HG03520 (cell line): ENCODE data around the gene CNTN4.

Experiments used
- ATAC-seq: cut with Tn5 transposase; IDR thresholded peaks from one replicate; pipeline ENCODE4 v1.9.1; 2021; ENCODE audit warnings: mild to moderate bottlenecking, moderate library complexity; ENCODE audit not compliant: unreplicated experiment

Gene CNTN4

DNA sequence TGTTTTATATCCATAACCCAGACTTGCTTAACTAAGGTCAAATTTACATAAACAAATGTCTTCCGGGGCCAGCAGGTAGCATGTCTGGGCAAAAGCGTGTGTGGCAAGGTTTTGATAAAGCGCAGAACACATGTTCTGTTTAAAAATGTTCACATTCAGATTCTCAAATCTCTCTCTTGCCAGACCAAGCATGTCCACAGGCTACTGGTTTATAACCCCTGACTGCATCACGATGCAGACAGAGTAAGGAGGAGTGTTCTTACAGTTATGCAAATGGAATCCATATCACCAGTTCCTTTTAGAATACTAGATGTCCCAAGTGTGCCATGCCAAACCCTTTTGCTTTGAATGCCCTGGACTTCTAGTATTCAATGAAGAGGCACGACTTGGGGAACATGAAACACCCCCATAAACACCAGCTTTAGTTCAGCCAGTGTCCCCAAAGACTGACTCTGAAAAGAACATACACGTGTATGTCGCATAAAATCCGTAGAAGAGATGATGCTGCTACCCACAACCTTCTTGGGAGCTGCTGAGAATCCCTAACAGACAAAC, 412.0 kb downstream of the CNTN4 start:
- ATAC-seq = no peak

DNA sequence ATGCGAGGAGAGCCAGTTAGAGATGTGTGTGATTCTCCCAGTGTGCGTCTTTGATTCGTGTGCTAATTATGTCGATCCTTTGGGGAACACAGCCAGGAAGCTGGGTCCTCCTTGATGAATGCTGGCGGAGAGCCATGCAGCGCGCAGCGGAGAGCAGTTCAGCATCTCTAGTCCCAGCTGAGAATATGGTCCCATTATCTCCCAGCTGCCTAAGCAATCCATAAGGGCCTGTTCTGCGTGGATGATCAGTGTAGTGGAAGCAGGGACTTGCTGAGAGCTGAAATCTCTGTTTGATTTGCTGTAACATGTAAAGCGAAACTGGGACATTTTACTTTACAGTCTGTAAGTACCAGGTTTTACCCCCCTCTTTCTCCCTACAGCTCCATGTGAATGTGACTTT, 412.7 kb downstream of the CNTN4 start:
- no peak for ATAC-seq

DNA sequence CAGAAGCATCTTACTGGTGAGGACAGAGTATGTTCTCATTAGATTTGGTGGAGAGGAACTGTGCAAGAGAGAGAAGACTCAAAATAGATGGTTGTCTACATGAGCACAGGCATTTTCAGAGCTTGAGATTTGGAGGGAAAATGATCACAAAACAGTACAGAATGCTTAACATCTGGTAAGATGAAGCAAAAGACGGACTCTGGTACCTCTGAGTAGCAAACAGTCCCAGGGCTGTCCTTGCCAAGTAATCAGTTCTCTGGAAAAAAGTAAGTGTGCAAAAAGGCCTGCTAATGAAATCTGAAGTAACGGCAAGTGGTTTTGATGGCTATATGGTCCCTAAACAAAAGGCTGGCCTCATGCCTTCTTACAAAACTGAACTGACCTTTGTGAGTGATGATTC, 414.2 kb downstream of the CNTN4 start:
- ATAC-seq = no peak

DNA sequence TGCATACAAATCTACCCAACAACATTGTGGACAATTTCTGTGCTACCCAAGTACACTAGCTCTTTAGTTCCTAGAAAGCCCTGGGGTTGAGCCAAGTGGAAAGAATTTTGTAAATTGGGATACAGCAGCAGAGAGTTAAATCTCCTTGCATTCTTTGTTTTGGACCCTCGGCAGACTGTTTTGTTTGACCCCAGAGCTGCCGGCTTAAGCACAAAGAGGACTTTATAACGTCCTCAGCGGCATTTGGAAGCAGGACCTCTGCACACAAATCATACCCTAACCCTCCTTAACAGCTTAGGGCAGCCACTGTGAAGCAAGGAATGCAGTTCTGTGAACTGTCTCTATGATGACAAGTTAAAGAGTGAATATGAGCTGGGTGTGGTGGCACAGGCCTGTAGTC, 415.3 kb downstream of the CNTN4 start:
- no peak for ATAC-seq

DNA sequence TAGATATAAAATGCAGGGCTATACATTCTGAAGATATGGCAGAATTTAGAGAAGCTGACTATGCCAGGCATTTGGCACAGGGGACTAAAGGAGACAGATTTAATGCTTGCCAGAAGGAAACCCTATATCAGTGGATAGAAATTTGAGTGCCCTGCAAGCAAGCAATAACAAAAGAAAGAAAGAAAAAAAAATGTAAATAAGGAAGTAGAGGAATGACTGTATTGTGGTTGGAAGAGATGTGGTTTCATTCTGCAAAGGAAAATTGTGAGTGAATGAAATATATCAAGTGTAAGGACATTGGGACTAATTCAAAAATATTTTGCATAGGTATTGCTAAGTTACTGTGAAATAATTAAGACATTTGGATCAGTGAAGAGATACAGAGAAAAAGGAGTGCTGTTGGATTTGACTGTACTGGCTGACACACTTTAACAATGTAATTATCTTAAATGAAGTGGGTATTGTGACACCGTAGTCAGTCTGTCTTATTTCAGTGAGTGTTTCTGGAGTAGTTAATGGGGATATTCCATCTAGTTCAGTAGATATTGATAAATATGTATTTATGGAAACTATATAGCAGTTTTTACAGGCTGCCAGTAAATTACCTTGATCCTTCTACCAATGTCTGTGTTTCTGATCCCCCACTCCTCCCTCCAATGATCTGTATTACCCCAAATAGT, 418.2 kb downstream of the CNTN4 start:
- peak; percentile 57 for ATAC-seq

DNA sequence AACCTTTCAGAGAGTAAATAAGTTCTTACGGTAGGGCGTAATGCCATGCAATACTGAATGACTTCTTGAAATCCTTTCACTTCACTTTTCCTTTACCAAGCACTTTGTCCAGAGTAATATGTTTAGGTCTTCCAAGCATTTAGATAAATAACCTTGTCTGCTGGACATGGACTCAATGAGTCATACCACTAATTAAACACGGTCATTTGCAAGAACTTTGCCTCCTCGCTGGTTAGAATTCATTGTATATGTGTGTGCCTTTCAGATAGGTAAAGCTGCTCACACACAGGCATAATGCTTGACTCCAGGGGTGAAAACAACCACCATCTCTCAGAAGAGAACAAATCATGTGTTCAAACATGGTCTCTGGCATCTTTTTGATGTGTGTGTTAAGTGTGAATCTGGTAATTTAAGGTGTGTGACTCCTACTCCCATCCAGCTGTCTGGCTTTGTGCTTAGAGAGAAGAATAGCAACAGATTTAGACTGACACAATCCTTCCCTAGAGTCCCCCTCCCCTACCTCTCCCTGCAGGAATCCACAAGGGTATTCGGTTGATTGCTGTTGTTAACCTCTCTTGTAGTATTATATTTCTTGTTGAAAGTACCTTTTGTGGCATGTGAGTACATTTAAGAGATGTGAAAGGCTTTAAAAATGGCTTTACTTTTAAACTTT, 419.0 kb downstream of the CNTN4 start:
- no peak for ATAC-seq

DNA sequence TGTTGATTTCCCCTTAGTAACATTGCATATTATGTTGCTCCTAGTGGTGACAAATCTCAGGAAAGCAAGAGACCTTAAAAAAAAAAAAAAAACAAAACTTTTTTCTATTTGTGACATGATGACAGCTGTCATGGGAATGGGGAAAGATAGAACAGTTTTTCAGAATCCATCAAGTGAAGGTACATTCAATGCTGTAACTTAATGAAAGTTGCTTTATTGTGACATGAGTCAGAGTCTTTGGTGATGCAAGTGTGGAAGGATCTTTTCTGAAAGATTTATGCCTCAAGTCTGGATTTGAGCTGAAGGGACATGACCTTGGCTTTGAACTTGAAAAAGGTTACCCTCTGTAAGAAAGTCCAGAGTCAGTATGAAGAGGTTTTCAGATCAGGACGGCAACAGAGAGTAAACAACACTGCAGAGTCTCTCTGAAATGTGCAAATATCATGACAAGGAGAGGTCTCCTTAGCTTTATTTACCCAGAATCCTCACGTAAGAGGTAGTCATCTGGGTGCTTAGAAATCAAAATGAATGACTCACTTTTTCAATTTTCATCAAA, 424.7 kb downstream of the CNTN4 start:
- no peak for ATAC-seq

DNA sequence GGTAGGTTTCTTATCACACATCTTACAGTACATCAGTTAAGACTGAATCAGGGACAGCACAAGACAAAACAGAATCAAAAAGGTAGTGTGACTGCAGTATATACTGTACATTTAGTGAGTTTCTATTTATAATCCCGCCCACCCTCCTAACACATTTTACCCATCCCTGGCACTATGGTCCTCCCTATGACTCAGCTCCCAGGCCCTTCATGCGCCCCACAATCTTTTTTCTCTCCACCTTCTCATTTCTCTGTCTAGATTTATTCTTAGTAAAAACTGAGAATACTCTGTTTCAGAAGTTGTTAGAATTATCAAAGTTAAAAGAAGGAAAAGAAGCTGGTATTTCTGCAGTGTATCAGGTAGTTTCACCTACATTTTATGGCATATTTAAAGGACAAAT, 427.3 kb downstream of the CNTN4 start:
- no peak for ATAC-seq

DNA sequence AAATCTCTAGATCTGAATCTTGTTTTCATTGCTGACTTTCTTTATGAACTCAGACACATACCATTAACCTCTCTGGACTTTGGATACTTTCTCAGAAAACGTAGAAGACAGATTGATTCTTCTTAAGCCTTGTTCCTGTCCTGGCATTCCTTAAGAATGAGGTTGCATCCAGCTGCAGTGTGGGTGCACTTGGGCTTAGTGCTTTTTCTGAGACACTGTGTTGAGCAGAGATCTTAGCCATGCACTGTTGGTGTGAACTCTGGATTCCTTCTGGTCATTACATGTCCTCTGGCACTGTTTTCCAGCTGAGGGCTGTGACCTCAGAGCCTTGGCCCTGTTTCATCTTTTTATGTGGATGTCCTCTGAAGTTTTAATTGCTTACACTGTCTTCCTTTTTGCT, 428.3 kb downstream of the CNTN4 start:
- peak; percentile 6 for ATAC-seq

DNA sequence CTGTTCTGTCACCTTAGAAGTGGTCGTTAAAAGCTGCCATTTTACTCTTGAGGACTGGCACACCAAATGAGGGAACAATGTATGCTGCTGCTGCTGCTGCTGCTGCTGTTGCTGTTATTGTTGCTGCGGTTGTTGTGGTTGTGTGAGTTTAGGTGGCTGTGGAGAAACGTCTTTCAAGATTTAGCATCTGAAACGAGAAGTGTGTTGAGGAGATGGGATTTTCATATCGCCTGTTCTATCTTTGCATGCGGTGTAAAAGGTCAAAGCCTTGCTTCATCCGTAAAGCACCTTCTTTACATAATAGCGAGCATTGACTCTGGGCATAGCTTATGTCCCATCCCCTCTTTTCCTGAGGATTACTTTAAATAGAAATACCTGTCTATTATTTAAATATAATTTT, 428.7 kb downstream of the CNTN4 start:
- ATAC-seq = peak; percentile 46

DNA sequence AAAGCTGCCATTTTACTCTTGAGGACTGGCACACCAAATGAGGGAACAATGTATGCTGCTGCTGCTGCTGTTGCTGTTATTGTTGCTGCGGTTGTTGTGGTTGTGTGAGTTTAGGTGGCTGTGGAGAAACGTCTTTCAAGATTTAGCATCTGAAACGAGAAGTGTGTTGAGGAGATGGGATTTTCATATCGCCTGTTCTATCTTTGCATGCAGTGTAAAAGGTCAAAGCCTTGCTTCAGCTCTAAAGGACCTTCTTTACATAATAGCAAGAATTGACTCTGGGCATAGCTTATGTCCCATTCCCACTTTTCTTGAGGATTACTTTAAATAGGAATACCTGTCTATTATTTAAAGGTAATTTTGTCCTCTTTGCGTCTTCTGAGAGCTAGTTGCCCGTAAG, 436.1 kb downstream of the CNTN4 start:
- peak; percentile 70 for ATAC-seq

DNA sequence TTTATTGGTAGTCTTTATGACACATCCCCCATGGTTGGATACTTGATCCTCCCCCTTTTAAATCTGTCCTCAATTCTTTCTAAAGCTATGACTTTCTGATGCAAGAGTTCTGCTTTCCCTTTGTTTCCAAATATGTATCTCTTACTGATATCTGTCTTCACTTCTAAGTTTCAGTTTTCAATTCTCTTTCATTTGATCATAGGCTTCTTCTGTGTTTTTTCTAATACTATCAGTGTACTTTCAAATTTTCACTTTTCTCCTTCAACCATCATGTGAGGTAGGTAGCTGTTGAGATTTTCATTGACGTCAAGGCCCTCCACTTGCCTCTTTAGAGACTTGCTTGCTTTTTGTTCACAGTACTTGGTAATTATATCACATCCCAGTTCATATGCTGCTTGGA, 436.5 kb downstream of the CNTN4 start:
- peak; percentile 53 for ATAC-seq

DNA sequence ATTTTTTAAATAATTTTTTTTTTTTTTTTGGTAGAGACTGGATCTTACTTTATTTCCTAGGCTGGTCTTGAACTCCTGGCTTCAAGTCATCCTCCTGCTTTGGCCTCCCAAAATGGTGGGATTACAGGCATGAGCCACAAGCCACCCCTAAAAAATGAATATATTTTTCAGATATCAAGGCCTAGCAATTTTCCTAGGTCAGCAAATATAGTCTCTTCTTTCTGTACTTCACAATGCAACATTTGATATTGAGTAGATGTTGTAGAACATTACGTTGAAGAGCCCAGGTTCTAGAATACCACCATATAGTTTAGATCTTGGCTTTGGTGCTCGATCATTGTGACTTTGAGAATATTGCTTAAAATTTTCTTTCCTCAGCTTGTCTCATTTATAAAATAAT, 437.9 kb downstream of the CNTN4 start:
- no peak for ATAC-seq

DNA sequence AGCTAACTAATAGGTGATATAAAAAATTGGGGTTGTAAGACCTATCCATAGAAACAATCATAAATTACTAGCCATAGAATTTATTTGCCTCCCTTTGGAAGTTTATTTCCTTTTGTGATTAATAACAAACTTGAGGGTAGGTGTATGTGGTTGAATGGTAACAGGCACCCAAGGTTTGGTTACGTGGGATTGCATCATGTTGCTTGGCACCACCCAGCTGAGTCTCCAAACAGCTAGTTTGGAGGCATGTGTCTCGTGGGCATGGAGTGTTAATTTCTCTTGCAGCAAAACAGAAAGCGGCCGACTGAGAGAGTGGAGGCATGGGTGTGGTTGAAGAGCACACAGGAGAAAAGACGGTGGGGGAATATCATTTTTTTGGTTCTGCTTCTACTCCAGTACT, 441.4 kb downstream of the CNTN4 start:
- no peak for ATAC-seq

DNA sequence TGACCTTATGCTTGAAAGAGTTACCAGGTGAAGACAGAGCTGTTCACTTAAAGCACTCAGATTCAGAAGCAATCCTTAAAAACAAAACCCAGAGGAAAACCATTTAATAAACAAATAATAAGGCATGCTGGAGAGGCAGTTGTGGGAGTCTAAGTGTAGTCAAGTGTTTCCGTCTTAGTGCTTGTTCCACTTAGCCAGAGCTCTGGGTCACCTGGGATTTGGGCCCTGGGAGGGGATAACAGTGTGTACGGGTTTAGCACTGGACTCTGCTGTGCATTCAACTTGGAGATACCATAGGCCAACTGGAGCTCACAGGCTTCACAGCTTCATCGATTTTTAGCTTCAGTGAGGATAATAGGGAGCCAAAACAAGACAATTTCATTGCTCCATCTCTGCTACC, 444.6 kb downstream of the CNTN4 start:
- ATAC-seq = no peak

DNA sequence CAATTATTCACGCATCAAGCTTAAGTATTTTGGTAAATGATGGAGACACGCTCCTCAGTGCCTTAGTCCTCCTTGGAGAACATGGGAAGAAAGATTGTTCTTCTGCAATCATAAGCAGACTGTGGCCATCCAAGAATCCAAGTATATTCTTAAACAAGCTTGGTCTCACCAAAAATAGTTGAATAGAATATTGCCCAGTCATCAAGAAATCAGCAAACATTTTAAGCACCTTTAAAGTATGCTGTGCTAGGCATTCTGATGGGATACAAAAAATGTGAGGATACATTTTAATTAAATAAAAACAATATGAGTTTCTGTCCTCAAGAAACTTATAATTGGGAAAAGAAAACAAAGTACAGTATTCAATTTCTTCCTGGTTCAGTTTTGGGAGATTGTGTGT, 445.5 kb downstream of the CNTN4 start:
- no peak for ATAC-seq

DNA sequence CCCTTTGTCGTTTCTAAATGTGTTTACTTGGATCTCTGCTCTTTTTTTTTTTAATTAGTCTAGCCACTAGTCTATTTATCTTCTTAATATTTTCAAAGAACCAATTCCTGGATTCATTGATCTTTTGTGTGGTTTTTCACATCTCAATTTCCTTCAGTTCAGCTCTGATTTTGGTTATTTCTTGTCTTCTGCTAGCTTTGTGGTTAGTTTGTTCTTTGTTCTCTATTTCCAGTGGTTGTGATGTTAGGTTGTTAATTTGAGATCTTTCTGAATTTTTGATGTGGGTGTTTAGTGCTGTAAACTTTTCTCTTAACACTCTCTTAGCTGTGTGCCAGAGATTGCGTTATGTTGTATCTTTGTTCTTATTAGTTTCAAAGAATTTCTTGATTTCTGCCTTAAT, 446.1 kb downstream of the CNTN4 start:
- no peak for ATAC-seq

DNA sequence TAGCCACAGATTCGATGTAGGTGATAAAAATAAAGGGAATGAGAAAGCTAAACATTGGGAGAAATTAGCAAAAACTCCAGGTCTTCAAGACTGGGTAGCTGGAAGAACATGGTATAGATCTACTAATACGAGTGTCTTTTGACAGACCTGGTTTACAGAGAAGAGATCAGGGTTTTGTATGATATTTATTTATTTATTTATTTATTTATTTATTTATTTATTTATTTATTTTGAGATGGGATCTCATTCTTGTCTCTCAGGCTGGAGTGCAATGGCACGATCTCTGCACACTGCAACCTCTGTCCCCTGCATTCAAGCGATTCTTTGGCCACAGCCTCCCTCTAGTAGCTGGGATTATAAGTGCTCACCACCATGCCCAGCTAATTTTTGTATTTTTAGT, 448.4 kb downstream of the CNTN4 start:
- no peak for ATAC-seq

DNA sequence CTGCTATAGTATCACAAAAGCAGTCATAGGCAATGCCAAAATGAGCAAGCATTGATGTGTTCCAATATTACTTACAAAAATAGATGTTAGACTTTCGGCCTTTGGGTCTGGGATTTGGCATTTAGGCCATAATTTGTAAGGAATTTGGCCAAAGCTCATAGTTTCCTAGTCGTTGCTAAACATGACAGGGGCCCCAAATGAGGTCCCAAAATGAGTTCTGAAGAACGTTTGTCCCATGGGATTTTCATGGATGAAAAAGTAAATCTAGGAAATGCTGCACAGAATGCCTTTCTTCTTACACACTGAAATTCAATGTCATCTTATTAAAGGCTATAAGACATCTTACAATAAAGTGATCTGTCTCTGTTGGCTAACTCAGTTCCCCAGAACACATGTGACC, 456.0 kb downstream of the CNTN4 start:
- no peak for ATAC-seq

DNA sequence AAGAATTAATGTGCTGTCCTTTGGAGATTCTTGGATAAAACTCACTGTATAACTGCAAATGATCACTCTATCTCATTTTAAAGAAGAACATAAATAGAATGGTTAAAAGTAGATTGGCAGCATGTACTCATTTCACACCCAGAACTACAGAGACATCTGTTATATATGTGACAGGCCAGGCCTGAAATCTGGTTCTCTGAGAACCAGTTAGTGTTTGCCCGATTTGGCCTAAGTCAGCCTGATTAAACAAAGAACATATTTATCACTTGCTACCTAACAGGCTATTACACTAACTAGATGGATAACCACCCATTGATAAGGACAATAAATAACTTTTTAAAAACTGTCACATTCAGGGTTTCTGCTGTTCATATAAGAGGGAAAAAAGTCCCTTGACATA, 460.1 kb downstream of the CNTN4 start:
- no peak for ATAC-seq

DNA sequence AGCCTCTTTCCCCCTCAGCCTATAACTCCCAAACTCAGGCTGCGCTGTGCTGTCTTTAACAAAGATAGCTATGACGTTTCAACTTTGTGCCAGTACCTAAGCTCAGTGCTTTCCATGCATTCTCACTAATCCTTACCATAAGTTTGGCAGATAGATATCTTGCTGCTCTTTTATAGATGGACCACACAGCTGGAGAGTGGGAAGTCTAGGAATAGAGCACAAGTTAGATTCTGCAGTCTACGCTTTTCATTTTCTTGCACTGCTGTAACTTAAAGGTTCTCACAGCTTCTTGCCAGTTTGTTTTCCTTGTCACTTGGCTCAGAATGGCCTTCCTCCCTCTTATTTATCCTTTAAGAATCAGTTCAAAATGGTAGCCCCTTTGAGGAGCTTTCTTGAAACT, 468.8 kb downstream of the CNTN4 start:
- no peak for ATAC-seq

DNA sequence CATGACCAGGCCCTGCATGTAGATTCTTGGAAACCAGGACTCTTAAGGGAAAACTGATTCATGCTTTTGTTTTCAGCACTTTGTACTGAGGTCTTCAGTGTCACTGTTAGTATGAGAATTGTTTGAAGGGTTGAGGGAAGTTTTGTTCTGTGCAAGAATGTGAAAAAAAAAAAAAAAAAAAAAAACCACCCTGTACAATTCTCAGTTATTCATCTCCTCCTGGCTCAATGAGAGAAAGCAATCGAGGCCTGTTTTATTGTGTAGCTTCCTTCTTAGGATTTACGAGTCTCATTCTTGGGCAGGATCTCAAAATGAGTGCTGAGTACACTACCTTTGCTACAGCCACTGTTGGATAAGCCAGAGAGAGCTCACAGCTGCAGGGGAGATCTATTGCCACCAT, 469.5 kb downstream of the CNTN4 start:
- no peak for ATAC-seq
